HepG2 (cell line): Measurements from ENCODE around the gene LAMP1. TPM values are rescaled to one million over a fixed set of nuclear protein-coding genes. Genes with fewer than 3 reads are reported as not detected.

ENCODE experiments used
- HNF4A ChIP-seq: sonication (generic); formaldehyde crosslinking; IDR thresholded peaks from 2 replicates; pipeline ENCODE4 v1.4.0; 2020; ENCODE audit warnings: missing genetic modification reagents
- MLLT10 ChIP-seq: sonication (generic); formaldehyde crosslinking; IDR thresholded peaks from 2 replicates; pipeline ENCODE4 v1.4.0; 2020; ENCODE audit warnings: missing genetic modification reagents
- MTA1 ChIP-seq: sonication (generic); formaldehyde crosslinking; IDR thresholded peaks from 2 replicates; pipeline ENCODE4 v1.4.0; 2020; ENCODE audit warnings: missing genetic modification reagents, mild to moderate bottlenecking, borderline replicate concordance
- POLR2AphosphoS5 ChIP-seq: IDR thresholded peaks from 2 replicates; pipeline ENCODE4 v1.6.1; 2012; ENCODE audit warnings: low read depth, low read length
- RARA ChIP-seq: IDR thresholded peaks from 2 replicates; pipeline ENCODE4 v1.6.1; 2016; ENCODE audit warnings: missing genetic modification reagents, missing compliant biosample characterization
- SPEN ChIP-seq: sonication (generic); formaldehyde crosslinking; IDR thresholded peaks from 2 replicates; pipeline ENCODE4 v1.5.1; 2020; ENCODE audit warnings: low read depth, mild to moderate bottlenecking, missing genetic modification reagents
- TOE1 ChIP-seq: sonication (generic); formaldehyde crosslinking; IDR thresholded peaks from 2 replicates; pipeline ENCODE4 v1.4.0; 2020; ENCODE audit warnings: mild to moderate bottlenecking, missing genetic modification reagents
- ZFY ChIP-seq: sonication (generic); formaldehyde crosslinking; IDR thresholded peaks from 2 replicates; pipeline ENCODE4 v1.4.0; 2020; ENCODE audit warnings: missing genetic modification reagents
- ZNF138 ChIP-seq: sonication (generic); formaldehyde crosslinking; IDR thresholded peaks from 2 replicates; pipeline ENCODE4 v1.5.0; 2020; ENCODE audit warnings: mild to moderate bottlenecking, low read depth, missing genetic modification reagents
- ZNF260 ChIP-seq: sonication (generic); formaldehyde crosslinking; IDR thresholded peaks from 2 replicates; pipeline ENCODE4 v1.4.0; 2020; ENCODE audit warnings: missing genetic modification reagents, low read depth, mild to moderate bottlenecking, borderline replicate concordance
- ZNF557 ChIP-seq: sonication (generic); formaldehyde crosslinking; IDR thresholded peaks from 2 replicates; pipeline ENCODE4 v1.4.0; 2020; ENCODE audit warnings: missing genetic modification reagents
- ZNF644 ChIP-seq: IDR thresholded peaks from 2 replicates; pipeline ENCODE4 v1.6.1; 2016; ENCODE audit warnings: low read depth
- ZNF670 ChIP-seq: sonication (generic); formaldehyde crosslinking; IDR thresholded peaks from 2 replicates; pipeline ENCODE4 v1.8.0; 2022; ENCODE audit warnings: mild to moderate bottlenecking, missing genetic modification reagents, borderline replicate concordance
- ZNF703 ChIP-seq: sonication (generic); formaldehyde crosslinking; IDR thresholded peaks from 2 replicates; pipeline ENCODE4 v1.5.1; 2020; ENCODE audit warnings: missing genetic modification reagents, mild to moderate bottlenecking, moderate library complexity, borderline replicate concordance
- polyA plus RNA-seq, 8 experiments: library from polyadenylated mRNA; depleted of rRNA in 3 of 8; stranded (reverse) in 7 of 8; unstranded in 1 of 8; fragments of >200 nt; fragmentation: Illumina TruSeq in 4 of 8; extraction: Trizol in 4 of 8; gene quantifications; 2 replicates each; pipeline versions ENCODE4 v1.2.1 to v1.2.3, GENCODE V29; 2011 to 2016; ENCODE audit warnings: low read depth in 4 of 8, missing spikeins in 1 of 8, mixed read lengths in 1 of 8; ENCODE audit not compliant: insufficient read depth in 1 of 8
- total RNA-seq, 5 experiments: library from RNA; depleted of rRNA; stranded (reverse); fragments of >200 nt; fragmentation: Illumina TruSeq; extraction: Trizol; gene quantifications; 2 replicates each; pipeline ENCODE4 v1.2.3, GENCODE V29; 2016; ENCODE audit warnings: low read depth in 1 of 5
- TF ChIP-seq, protein P1 (sequence below): sonication (generic); formaldehyde crosslinking; IDR thresholded peaks from 2 replicates; pipeline ENCODE4 v1.4.0; 2020; ENCODE audit warnings: missing genetic modification reagents
- TF ChIP-seq, protein P2 (sequence below): sonication (generic); formaldehyde crosslinking; IDR thresholded peaks from 2 replicates; pipeline ENCODE4 v1.5.0; 2020; ENCODE audit warnings: mild to moderate bottlenecking, missing genetic modification reagents, borderline replicate concordance
- TF ChIP-seq, protein P3 (sequence below): sonication (generic); formaldehyde crosslinking; IDR thresholded peaks from 2 replicates; pipeline ENCODE4 v1.8.1; 2023; ENCODE audit warnings: missing genetic modification reagents, inconsistent platforms, borderline replicate concordance
- TF ChIP-seq, protein P4 (sequence below): sonication (generic); formaldehyde crosslinking; IDR thresholded peaks from 2 replicates; pipeline ENCODE4 v1.8.0; 2022; ENCODE audit warnings: mild to moderate bottlenecking, missing genetic modification reagents, borderline replicate concordance

LAMP1 gene
- total and polyA plus RNA-seq, 2 of the 13 experiments (the other 11 are each of a cell fraction or from before 2014, with no cell fraction given), result 103 to 112 TPM

DNA sequence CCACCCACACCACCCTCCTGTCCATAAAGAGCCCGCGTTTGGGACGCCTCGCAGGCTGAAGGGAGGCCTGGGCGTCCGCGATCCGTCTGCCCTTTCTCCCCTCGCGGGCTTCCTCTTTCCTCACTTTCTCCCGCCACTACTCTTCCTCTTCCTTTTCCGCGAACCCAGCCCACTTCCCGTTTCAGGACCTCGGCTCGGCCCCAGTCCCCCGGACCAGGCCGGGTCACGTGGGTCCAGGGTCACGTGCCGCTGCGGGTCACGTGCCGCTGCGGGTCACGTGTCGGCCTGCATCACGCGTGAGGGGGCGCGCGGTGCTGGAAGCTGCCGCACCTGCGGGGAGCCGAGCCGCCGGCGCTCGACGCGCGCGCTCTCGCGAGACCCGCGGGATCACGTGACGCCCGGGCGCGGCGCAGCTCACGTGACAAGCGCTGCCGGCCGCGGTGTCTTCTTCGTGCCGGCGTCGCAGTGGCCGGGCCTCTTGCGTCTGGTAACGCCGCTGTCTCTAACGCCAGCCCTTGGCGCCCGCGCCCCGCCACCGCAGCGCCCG, at the start of gene LAMP1 (continued):
- TF ChIP-seq, protein P1, sequence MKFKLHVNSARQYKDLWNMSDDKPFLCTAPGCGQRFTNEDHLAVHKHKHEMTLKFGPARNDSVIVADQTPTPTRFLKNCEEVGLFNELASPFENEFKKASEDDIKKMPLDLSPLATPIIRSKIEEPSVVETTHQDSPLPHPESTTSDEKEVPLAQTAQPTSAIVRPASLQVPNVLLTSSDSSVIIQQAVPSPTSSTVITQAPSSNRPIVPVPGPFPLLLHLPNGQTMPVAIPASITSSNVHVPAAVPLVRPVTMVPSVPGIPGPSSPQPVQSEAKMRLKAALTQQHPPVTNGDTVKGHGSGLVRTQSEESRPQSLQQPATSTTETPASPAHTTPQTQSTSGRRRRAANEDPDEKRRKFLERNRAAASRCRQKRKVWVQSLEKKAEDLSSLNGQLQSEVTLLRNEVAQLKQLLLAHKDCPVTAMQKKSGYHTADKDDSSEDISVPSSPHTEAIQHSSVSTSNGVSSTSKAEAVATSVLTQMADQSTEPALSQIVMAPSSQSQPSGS (CRISPR knock-in tag), result peak; percentile 95
- TF ChIP-seq ZNF138 (CRISPR knock-in tag), result peak; percentile 69; the same call in 1 of the 2 replicates
- peak; percentile 95; the same call in 1 of the 2 replicates for TF ChIP-seq TOE1
- TF ChIP-seq ZNF557 (CRISPR knock-in tag), result 0 out of 2 replicates have a peak, but pooled peaks have one; percentile 54
- peak; percentile 85; the same call in 1 of the 2 replicates for TF ChIP-seq ZNF703
- peak; percentile 100 for TF ChIP-seq SPEN
- TF ChIP-seq ZFY, result peak; percentile 97
- TF ChIP-seq ZNF260 (CRISPR knock-in tag), result no peak
- peak; percentile 46; the same call in 1 of the 2 replicates for TF ChIP-seq ZNF670 (CRISPR knock-in tag)
- TF ChIP-seq ZNF644, result no peak
- TF ChIP-seq HNF4A (CRISPR knock-in tag), result peak; percentile 55
- peak; percentile 78 for TF ChIP-seq POLR2AphosphoS5
- TF ChIP-seq, protein P2, sequence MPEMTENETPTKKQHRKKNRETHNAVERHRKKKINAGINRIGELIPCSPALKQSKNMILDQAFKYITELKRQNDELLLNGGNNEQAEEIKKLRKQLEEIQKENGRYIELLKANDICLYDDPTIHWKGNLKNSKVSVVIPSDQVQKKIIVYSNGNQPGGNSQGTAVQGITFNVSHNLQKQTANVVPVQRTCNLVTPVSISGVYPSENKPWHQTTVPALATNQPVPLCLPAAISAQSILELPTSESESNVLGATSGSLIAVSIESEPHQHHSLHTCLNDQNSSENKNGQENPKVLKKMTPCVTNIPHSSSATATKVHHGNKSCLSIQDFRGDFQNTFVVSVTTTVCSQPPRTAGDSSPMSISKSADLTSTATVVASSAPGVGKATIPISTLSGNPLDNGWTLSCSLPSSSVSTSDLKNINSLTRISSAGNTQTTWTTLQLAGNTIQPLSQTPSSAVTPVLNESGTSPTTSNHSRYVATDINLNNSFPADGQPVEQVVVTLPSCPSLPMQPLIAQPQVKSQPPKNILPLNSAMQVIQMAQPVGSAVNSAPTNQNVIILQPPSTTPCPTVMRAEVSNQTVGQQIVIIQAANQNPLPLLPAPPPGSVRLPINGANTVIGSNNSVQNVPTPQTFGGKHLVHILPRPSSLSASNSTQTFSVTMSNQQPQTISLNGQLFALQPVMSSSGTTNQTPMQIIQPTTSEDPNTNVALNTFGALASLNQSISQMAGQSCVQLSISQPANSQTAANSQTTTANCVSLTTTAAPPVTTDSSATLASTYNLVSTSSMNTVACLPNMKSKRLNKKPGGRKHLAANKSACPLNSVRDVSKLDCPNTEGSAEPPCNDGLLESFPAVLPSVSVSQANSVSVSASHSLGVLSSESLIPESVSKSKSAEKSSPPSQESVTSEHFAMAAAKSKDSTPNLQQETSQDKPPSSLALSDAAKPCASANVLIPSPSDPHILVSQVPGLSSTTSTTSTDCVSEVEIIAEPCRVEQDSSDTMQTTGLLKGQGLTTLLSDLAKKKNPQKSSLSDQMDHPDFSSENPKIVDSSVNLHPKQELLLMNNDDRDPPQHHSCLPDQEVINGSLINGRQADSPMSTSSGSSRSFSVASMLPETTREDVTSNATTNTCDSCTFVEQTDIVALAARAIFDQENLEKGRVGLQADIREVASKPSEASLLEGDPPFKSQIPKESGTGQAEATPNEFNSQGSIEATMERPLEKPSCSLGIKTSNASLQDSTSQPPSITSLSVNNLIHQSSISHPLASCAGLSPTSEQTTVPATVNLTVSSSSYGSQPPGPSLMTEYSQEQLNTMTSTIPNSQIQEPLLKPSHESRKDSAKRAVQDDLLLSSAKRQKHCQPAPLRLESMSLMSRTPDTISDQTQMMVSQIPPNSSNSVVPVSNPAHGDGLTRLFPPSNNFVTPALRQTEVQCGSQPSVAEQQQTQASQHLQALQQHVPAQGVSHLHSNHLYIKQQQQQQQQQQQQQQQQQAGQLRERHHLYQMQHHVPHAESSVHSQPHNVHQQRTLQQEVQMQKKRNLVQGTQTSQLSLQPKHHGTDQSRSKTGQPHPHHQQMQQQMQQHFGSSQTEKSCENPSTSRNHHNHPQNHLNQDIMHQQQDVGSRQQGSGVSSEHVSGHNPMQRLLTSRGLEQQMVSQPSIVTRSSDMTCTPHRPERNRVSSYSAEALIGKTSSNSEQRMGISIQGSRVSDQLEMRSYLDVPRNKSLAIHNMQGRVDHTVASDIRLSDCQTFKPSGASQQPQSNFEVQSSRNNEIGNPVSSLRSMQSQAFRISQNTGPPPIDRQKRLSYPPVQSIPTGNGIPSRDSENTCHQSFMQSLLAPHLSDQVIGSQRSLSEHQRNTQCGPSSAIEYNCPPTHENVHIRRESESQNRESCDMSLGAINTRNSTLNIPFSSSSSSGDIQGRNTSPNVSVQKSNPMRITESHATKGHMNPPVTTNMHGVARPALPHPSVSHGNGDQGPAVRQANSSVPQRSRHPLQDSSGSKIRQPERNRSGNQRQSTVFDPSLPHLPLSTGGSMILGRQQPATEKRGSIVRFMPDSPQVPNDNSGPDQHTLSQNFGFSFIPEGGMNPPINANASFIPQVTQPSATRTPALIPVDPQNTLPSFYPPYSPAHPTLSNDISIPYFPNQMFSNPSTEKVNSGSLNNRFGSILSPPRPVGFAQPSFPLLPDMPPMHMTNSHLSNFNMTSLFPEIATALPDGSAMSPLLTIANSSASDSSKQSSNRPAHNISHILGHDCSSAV (CRISPR knock-in tag), result no peak
- TF ChIP-seq, protein P3, sequence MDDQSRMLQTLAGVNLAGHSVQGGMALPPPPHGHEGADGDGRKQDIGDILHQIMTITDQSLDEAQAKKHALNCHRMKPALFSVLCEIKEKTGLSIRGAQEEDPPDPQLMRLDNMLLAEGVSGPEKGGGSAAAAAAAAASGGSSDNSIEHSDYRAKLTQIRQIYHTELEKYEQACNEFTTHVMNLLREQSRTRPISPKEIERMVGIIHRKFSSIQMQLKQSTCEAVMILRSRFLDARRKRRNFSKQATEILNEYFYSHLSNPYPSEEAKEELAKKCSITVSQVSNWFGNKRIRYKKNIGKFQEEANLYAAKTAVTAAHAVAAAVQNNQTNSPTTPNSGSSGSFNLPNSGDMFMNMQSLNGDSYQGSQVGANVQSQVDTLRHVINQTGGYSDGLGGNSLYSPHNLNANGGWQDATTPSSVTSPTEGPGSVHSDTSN (CRISPR knock-in tag), result no peak; the same call in 1 of the 2 replicates
- peak; percentile 72 for TF ChIP-seq RARA (CRISPR knock-in tag)
- TF ChIP-seq MLLT10 (CRISPR knock-in tag), result no peak
- TF ChIP-seq, protein P4, sequence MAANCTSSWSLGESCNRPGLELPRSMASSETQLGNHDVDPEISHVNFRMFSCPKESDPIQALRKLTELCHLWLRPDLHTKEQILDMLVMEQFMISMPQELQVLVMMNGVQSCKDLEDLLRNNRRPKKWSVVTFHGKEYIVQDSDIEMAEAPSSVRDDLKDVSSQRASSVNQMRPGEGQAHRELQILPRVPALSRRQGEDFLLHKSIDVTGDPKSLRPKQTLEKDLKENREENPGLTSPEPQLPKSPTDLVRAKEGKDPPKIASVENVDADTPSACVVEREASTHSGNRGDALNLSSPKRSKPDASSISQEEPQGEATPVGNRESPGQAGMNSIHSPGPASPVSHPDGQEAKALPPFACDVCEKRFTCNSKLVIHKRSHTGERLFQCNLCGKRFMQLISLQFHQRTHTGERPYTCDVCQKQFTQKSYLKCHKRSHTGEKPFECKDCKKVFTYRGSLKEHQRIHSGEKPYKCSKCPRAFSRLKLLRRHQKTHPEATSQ (CRISPR knock-in tag), result no peak; the same call in 1 of the 2 replicates
- peak; percentile 81 for TF ChIP-seq MTA1 (CRISPR knock-in tag)
